ENCODE measurements around the gene FLT1.

Gene FLT1

DNA sequence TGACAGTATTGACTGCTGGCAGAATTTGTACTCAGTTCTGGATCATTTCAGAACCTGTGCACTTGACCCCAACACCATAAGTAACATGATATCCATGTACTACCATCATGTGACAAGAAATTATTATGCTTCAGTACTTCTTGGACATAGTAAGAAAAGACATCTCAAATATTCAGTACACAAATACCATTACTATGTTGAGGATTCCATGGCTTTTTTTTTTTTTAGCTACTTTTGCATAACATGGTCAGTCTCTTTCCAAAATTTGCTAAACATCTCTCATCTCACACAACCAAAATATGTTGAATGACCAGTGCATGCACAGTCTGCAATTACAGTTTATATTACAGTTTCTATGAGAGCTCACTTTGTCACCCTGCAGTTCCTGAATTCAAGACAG, 85.3 kb downstream of the FLT1 start:
- no peak overlapping the region for H3K4me3 ChIP-seq (ENCODE audit: low read length)
- DNase-seq (ENCODE audit: low read depth), result no peak
- TF ChIP-seq, protein P1, sequence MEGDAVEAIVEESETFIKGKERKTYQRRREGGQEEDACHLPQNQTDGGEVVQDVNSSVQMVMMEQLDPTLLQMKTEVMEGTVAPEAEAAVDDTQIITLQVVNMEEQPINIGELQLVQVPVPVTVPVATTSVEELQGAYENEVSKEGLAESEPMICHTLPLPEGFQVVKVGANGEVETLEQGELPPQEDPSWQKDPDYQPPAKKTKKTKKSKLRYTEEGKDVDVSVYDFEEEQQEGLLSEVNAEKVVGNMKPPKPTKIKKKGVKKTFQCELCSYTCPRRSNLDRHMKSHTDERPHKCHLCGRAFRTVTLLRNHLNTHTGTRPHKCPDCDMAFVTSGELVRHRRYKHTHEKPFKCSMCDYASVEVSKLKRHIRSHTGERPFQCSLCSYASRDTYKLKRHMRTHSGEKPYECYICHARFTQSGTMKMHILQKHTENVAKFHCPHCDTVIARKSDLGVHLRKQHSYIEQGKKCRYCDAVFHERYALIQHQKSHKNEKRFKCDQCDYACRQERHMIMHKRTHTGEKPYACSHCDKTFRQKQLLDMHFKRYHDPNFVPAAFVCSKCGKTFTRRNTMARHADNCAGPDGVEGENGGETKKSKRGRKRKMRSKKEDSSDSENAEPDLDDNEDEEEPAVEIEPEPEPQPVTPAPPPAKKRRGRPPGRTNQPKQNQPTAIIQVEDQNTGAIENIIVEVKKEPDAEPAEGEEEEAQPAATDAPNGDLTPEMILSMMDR (IDR thresholded peaks at IDR 0.05; ENCODE audit: insufficient read depth, low read depth, low read length, missing control alignments), result no peak

DNA sequence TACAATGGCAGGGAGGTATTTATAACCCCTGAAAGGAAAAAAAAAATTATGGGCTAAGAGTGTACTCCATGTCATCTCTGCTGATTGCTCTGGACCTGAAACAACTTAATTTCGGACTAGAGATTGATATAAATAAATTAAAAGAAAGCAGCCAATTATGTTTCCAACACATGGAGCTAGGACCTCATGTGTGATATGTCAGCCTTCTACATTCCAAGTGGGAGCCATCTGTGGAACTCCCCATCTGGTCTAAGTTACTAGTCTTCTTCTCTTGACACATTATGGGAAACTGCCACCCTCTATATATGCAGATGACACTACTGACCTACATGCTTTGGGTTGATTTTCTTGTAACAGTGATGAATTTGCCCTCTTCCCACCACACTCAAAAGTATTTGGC, 86.1 kb downstream of the FLT1 start:
- no peak overlapping the region for H3K4me3 ChIP-seq (ENCODE audit: low read length)
- TF ChIP-seq, protein P1 (IDR thresholded peaks at IDR 0.05; ENCODE audit: insufficient read depth, low read depth, low read length, missing control alignments), result no peak
- no peak for DNase-seq (ENCODE audit: low read depth)

DNA sequence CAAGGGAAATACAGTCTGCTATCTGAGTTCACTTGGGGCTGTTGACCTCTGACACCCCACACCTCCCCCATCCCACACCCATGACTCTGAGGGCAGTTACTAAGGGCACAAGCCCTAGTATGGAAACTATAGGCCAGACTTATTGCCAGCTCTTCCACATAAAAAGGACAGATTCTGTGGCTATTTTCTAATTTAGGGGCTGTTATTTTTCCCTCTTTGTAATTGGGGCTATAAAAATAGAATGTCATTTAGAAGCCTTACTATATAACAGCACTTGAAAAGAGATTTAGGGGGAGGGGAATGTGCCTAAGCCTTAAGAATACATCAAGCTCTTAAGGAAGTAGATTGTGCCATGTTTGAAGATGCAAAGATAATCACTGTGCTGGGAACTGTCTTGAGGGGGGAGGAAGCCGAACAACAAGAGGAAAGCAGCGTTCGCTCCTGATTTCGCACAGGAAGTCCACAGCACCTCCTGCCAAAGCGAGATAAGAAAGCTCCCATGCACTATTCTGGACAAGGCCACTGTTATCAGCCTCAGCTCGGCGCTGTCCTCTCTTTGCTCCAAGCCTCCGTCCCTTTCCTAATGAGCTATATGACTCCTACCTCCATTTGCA, 86.6 kb downstream of the FLT1 start:
- no peak overlapping the region for H3K4me3 ChIP-seq (ENCODE audit: low read length)
- DNase-seq (ENCODE audit: low read depth), result no peak
- TF ChIP-seq, protein P1 (IDR thresholded peaks at IDR 0.05; ENCODE audit: insufficient read depth, low read depth, low read length, missing control alignments), result no peak

DNA sequence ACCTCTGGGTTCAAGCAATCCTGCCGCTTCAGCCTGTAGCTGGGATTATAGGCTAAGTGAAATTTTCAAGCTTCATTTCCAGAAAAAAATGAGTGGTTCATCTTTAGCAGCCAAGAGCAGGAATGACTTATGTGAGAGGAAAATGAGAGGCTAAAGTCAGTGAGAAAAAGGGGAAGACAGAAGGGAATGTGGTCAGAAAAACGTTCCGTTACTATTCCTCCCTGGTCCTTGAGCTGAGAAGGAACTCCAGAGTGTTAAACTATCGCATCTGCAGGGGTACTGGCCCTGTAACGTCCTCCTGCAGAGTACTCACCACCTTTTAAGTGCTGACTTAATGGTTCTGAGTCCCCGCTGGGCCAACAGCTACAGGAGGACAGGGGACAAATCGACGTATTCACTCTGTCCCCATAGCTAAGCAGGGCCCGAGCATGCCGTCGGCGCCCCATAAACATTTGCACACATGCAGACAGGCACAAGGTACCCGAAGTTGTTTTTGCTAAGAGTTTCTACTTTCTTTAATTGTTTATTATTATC, 88.1 kb downstream of the FLT1 start:
- TF ChIP-seq, protein P1 (IDR thresholded peaks at IDR 0.05; ENCODE audit: insufficient read depth, low read depth, low read length, missing control alignments), result no peak
- no peak for DNase-seq (ENCODE audit: low read depth)
- no peak overlapping the region for H3K4me3 ChIP-seq (ENCODE audit: low read length)

DNA sequence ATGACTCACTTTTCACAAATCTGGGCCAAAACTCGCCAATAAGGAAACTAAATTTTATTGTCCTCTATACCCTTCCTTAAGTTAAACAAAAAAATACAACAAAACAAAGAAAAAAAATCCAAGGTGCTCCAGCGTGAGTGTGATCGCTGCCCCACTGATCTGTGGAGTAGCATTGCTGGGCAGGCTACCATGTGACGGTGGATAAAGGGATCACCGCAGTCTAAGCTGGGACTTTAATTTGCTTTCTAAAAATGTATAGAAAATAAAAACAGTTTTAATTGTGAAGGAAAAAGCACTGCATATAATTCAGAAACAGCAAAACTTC, 92.9 kb downstream of the FLT1 start:
- TF ChIP-seq, protein P1 (IDR thresholded peaks at IDR 0.05; ENCODE audit: insufficient read depth, low read depth, low read length, missing control alignments), result no peak
- no peak overlapping the region for H3K4me3 ChIP-seq (ENCODE audit: low read length)
- DNase-seq (ENCODE audit: low read depth), result no peak

DNA sequence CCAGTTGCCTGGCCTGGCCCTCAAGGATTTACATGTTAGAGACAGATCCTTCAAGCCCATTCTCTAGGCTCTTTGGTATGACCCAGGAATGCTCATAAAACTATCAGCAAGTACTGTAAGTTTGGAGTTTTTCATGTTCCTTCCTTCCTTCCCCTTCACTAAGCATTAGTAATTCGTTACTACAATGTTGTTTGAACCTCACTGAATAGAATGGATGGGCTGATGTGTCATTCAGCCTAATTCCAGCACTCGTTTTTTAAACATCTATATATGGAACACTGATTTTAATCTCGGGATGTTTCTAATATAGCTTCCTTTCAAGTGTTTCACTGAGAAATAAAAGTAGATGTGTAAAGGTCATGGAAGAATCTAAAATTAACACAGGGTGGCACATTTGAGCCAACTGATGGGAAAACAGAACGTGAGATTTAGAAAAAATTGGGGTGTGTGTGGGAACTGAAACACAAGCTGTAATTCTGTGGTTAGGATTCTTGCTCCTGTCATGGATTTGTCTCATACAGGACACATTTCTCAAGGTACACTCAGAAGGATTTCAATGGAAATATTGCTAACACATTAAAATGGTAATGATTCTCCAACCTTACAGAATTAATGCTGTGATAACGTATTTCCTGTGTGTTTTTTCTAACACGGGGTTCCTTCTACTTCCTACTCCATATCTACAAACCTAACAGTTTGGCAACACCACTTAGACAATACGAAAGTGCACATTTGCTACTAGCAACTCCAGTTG, 93.4 kb downstream of the FLT1 start:
- no peak for DNase-seq (ENCODE audit: low read depth)
- H3K4me3 ChIP-seq (ENCODE audit: low read length), result no peak overlapping the region
- TF ChIP-seq, protein P1 (IDR thresholded peaks at IDR 0.05; ENCODE audit: insufficient read depth, low read depth, low read length, missing control alignments), result no peak

All from epithelial cell of esophagus (primary cell).